ENCODE data around the gene SCUBE1. TPM values are rescaled to one million over a fixed set of nuclear protein-coding genes. Genes with fewer than 3 reads are reported as not detected.

Gene SCUBE1
- total and polyA plus RNA-seq, 9 donors = 5.5 to 202 (median 49.0) TPM

GRCh38 chr22:43292630-43293018 is 50.5 kb downstream of the SCUBE1 start:
- DNase-seq = no peak
- H3K36me3 ChIP-seq = no peaks in the 10 kb centered on the region
- TF ChIP-seq POLR2A (IDR thresholded peaks at IDR 0.05) (no peak), EP300 (IDR thresholded peaks at IDR 0.05) (no peak), CTCF (IDR thresholded peaks at IDR 0.05) (no peak)
- no peaks in the 10 kb centered on the region for H3K9me3 ChIP-seq
- H3K4me1 ChIP-seq (ENCODE audit: insufficient read depth) = peaks cover 48% of the 10 kb centered on the region
- H3K27ac ChIP-seq = peak overlapping the region in 1 of 2 donors; percentile 59
- no peaks in the 10 kb centered on the region for H3K27me3 ChIP-seq
- intact Hi-C loops (cut with DNase I) = loop anchor here in 1 of 4 donors (10.0 kb wide), 1 partner anchor 52 kb away; the partner anchor contains the start of gene SCUBE1
- H3K4me3 ChIP-seq = no peak overlapping the region
- WGBS, 3 donors = 91 to 96% (median 92%) methylated on average over 9 of the region's 9 CpGs

- no peak for TF ChIP-seq CTCF (IDR thresholded peaks at IDR 0.05)
- H3K36me3 ChIP-seq = no peaks in the 10 kb centered on the region
- H3K27ac ChIP-seq = no peak overlapping the region
- H3K27me3 ChIP-seq = no peaks in the 10 kb centered on the region
- no peak for DNase-seq
- H3K4me3 ChIP-seq = no peak overlapping the region
- no peaks in the 10 kb centered on the region for H3K9me3 ChIP-seq
- intact Hi-C loops (cut with DNase I) = loop anchor here in 1 of 4 donors (10.0 kb wide), 1 partner anchor 53 kb away; the partner anchor contains the start of gene SCUBE1
- peaks cover 41% of the 10 kb centered on the region for H3K4me1 ChIP-seq (ENCODE audit: insufficient read depth)
- WGBS, 3 donors = 94 to 97% (median 96%) methylated on average over 14 of the region's 14 CpGs
Measured at GRCh38 chr22:43291381-43291780, 51.8 kb downstream of the SCUBE1 start.

- DNase-seq = peak; percentile 68 to 83 (median 73)
- intact Hi-C loops (cut with DNase I) = loop anchor here in 1 of 4 donors (10.0 kb wide), 1 partner anchor 55 kb away; the partner anchor contains the start of gene SCUBE1
- no peaks in the 10 kb centered on the region for H3K36me3 ChIP-seq
- no peaks in the 10 kb centered on the region for H3K27me3 ChIP-seq
- TF ChIP-seq EP300 (IDR thresholded peaks at IDR 0.05) (no peak), POLR2A (IDR thresholded peaks at IDR 0.05) (no peak), CTCF (IDR thresholded peaks at IDR 0.05) (no peak)
- H3K27ac ChIP-seq = peak overlapping the region; percentile 53 to 84
- no peaks in the 10 kb centered on the region for H3K9me3 ChIP-seq
- H3K4me1 ChIP-seq (ENCODE audit: insufficient read depth) = peaks cover 41% of the 10 kb centered on the region
- WGBS, 3 donors = 34 to 44% (median 39%) methylated on average over 7 to 10 of the region's 10 CpGs
- peak overlapping the region; percentile 30 for H3K4me3 ChIP-seq
Measured at GRCh38 chr22:43289976-43290721, 53.0 kb downstream of the SCUBE1 start.

GRCh38 chr22:43289531-43289963 is 53.6 kb downstream of the SCUBE1 start:
- no peaks in the 10 kb centered on the region for H3K36me3 ChIP-seq
- DNase-seq = peak; percentile 46 to 79 (median 73)
- peaks cover 41% of the 10 kb centered on the region for H3K4me1 ChIP-seq (ENCODE audit: insufficient read depth)
- intact Hi-C loops (cut with DNase I) = no loop called here
- WGBS, 3 donors = 3 to 10% (median 7%) methylated on average over 13 of the region's 13 CpGs
- no peaks in the 10 kb centered on the region for H3K27me3 ChIP-seq
- peak overlapping the region; percentile 53 to 84 for H3K27ac ChIP-seq
- H3K9me3 ChIP-seq = no peaks in the 10 kb centered on the region
- peak overlapping the region; percentile 30 for H3K4me3 ChIP-seq
- TF ChIP-seq EP300 (IDR thresholded peaks at IDR 0.05) (no peak), CTCF (IDR thresholded peaks at IDR 0.05) (no peak), POLR2A (IDR thresholded peaks at IDR 0.05) (no peak)
